Skeletal muscle tissue (tissue), 4 donors: ENCODE results near the gene AGPAT2. TPM values are rescaled to one million over a fixed set of nuclear protein-coding genes. Genes with fewer than 3 reads are reported as not detected.
"Not testable (repeated sequence)": the region's sequence is repeated elsewhere in the genome, so short reads cannot be mapped to it uniquely, and the experiment has no call there.

Source experiments
- H3K27ac ChIP-seq: one replicate; pipeline ENCODE4 v1.7.0; 2013; ENCODE audit warnings: mild to moderate bottlenecking, low read depth, low read length, inconsistent platforms
- H3K27me3 ChIP-seq, 3 donors: one replicate each; pipeline ENCODE4 v1.7.0; 2013; ENCODE audit warnings: low read length in 3 of 3; ENCODE audit not compliant: control insufficient read depth in 3 of 3, insufficient read depth in 3 of 3
- H3K36me3 ChIP-seq, 3 donors: one replicate each; pipeline ENCODE4 v1.7.0; 2013; ENCODE audit warnings: low read length in 3 of 3; ENCODE audit not compliant: control insufficient read depth in 3 of 3, insufficient read depth in 3 of 3
- H3K4me1 ChIP-seq, 3 donors: one replicate each; pipeline ENCODE4 v1.7.0; 2013; ENCODE audit warnings: low read length in 3 of 3, mild to moderate bottlenecking in 3 of 3; ENCODE audit not compliant: control insufficient read depth in 3 of 3, insufficient read depth in 3 of 3
- H3K4me3 ChIP-seq, 3 donors: one replicate each; pipeline ENCODE4 v1.7.0; 2013; ENCODE audit warnings: low read length in 3 of 3
- H3K9ac ChIP-seq, 3 donors: one replicate each; pipeline ENCODE4 v1.7.0; 2013; ENCODE audit warnings: low read length in 3 of 3, mild to moderate bottlenecking in 3 of 3, moderate library complexity in 2 of 3, low read depth in 1 of 3
- H3K9me3 ChIP-seq, 3 donors: one replicate each; pipeline ENCODE4 v1.7.0; 2013; ENCODE audit warnings: low read length in 3 of 3; ENCODE audit not compliant: control insufficient read depth in 3 of 3
- total RNA-seq: library from RNA; depleted of rRNA; stranded (reverse); fragments of >200 nt; gene quantifications from one replicate; pipeline ENCODE4 v1.2.3, GENCODE V29; 2014
- donor health status: Osteomylitis.

The AGPAT2 gene
- total RNA-seq, 1 donor from 2014 or later: 27.1 TPM

DNA sequence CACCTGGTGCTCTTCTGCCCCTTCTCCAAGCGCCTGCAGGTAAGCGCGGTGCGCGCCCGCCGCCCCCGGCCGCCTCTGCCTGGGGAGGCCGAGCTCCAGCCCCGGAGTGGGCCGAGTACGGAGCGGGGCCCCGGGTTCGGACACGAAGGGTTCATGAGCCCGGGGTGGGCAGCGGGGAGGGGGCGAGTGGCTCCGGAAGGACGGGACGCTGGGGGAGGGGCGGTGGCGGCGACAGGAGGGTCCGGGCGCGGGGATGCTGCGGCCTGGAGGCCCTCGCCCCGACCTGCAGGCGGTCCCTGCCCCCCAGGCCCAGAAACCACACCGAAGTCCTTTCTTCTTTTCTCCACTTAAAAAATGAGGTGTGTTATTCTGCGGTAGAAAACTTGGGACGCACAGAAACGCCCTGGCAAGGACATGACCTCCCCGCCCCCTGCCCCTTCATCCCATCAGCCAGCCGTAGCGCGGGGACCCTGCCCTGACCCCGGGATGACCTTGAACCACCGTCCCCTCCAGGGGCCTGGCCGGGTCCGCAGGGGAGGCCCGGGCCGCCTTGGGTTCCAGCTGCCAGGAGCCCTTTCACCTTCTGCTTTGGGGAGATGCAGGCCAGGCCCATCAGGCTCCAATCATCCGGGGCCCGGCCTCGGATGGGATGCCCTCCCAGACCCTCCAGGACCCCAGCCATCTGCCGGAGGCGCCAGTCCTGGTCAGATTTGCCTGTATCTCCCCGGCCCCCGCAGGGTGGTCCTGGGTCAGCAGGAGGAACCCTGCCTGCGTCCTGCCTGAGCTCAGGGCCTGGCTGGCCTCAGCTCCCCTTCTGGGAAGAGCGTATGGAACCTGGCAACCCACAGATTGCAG, 25.7 kb upstream of the AGPAT2 start:
- peaks cover 41 to 43% (median 41%) of the 10 kb centered on the region in 3 donors for H3K27me3 ChIP-seq
- H3K4me3 ChIP-seq: peak overlapping the region in 2 of 3 donors; percentile 13 to 14
- peaks cover 9 to 27% (median 23%) of the 10 kb centered on the region in 3 donors for H3K4me1 ChIP-seq
- no peaks in the 10 kb centered on the region for H3K9me3 ChIP-seq
- H3K27ac ChIP-seq: no peak overlapping the region
- peak overlapping the region in 1 of 3 donors; percentile 25 for H3K9ac ChIP-seq
- H3K36me3 ChIP-seq: no peaks in the 10 kb centered on the region

DNA sequence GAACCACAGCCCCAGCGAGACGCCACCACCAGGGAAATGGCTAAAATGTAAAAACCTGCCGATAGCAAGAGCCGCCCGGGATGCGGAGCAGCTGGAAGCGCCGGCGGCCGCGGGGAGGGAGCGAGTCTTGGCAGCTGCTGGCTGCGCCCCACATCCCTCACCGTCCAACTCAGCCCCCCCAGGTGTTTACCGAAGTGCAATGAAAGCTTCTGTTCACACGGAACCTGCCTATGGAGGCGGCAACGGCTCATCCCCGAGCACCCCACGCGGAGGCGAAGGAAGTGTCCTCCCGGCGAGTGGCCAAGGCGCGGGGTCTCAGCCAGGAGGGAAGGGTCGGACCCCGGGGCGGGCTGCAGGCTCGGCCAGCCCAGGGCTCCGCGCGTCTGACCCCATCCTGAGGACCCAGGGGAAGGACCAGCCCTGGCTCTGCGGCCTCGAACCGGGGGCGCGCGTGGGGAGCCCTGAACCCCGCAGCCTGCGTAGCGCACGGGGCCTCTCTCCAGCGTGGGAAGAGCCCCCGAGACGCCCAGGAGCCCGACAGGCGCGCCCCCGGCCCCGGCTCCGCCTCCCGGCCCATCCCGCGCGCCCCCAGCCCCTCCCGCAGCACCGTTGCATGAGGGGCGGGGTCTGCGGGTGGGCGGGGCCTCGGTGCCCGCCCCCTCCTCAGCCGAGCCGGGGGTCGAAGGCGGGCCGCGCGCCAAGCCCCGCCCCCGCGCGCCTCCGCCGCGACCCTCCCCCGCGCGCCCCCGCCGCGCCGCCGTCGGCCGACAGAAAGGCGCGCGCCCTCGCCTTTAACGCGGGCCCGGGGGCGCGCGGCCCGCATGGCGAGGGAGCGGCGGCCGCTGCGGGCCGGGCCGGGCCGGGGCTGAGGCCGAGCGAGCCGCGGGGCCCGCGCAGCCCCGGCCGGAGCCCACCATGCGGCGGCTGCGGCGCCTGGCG, 24.8 kb upstream of the AGPAT2 start, which contains the start of gene DIPK1B:
Gene DIPK1B (plus strand): TSS at position 822 of the 939 bp plus-strand sequence. CDS start 94 bp downstream, at position 916.
- Histone ChIP-seq H3K36me3 (no peaks in the 10 kb centered on the region), H3K4me1 (peaks cover 9 to 27% (median 23%) of the 10 kb centered on the region in 3 donors), H3K4me3 (peak within 1 kb of the TSS in 2 of 3 donors; percentile 13 to 14), H3K9ac (peak within 1 kb of the TSS in 1 of 3 donors; percentile 25), H3K9me3 (no peaks in the 10 kb centered on the region), H3K27me3 (peaks cover 41 to 44% (median 43%) of the 10 kb centered on the region in 3 donors), H3K27ac (no peak within 1 kb of the TSS)

DNA sequence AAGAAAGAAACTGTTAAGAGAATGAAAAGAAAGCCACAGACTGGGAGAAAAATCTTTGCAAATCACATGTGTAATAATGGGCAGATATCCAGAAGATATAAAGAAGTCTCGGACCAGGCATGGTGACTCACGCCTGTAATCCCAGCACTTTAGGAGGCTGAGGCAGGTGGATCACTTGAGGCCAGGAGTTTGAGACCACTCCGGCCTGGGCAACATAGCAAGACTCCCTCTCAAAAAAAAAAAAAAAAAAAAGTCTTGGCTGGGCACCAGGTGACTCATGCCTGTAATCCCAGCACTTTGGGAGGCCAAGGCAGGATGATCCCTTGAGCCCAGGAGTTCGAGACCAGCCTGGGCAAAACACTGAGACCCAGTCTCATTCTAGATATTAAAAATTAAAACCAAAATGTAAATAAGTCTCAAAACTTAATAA, 24.0 kb upstream of the AGPAT2 start:
- not testable (repeated sequence) for H3K9ac ChIP-seq, H3K9me3 ChIP-seq, H3K4me3 ChIP-seq, H3K36me3 ChIP-seq, H3K27ac ChIP-seq
- H3K4me1 ChIP-seq: peaks cover 9 to 27% (median 23%) of the 10 kb centered on the region in 3 donors
- peaks cover 38 to 45% (median 44%) of the 10 kb centered on the region in 3 donors for H3K27me3 ChIP-seq

DNA sequence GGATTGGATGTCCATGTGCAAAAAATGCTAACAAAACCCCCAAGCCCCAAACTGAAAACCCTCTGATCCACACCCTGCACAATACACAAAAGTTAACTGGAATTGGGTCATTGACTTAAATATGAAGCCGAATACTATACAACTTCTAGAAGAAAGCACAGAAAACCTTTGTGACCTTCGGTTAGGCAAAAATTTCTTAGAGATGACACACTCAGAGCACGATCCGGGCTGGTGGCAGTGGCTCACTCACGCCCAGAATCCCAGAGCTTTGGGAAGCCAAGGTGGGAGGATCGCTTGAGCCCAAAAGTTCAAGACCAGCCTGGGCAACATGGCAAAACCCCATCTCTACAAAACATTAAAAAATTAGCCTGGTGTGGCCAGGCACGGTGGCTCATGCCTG, 23.3 kb upstream of the AGPAT2 start:
- Histone ChIP-seq H3K27me3 (peaks cover 34 to 41% (median 40%) of the 10 kb centered on the region in 3 donors), H3K9me3 (no peaks in the 10 kb centered on the region), H3K4me1 (peaks cover 9 to 24% (median 23%) of the 10 kb centered on the region in 3 donors), H3K27ac (no peak overlapping the region), H3K9ac (no peak overlapping the region), H3K4me3 (no peak overlapping the region), H3K36me3 (no peaks in the 10 kb centered on the region)

DNA sequence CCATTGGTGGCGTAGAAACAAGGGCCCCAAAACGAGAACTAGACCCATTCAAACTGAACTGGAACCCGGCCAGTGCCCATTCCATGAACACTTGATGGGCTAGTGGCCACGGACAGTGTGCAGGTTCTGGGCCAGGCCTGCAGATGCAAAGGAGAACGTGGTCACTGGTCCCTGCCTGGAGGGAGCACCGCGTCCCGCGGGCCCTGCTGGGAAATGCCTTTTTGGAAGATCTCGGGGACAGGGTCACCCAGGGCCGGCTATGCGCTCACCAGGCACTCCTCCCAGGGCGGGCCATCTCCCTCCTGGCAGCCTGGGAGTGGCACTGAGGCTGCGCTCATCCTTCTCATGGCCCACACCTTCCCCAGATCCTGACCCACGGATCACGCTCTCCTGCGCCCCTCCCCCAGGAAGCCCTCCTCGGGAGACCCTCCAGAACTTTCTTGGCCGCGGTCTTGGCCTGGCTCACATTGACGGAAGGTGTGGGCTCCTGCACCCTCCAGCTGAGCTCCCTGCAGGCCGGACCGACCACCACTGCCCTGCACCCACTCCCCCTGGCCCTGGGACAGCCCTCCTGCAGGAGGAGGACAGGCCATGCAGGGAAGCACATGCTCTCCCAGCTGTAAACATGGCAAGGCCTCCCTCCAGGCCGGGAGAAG, 22.3 kb upstream of the AGPAT2 start:
- Histone ChIP-seq H3K4me1 (peaks cover 5 to 18% (median 16%) of the 10 kb centered on the region in 3 donors), H3K4me3 (no peak overlapping the region), H3K27me3 (peaks cover 27 to 38% (median 36%) of the 10 kb centered on the region in 3 donors), H3K9ac (no peak overlapping the region), H3K9me3 (no peaks in the 10 kb centered on the region), H3K27ac (no peak overlapping the region), H3K36me3 (no peaks in the 10 kb centered on the region)

DNA sequence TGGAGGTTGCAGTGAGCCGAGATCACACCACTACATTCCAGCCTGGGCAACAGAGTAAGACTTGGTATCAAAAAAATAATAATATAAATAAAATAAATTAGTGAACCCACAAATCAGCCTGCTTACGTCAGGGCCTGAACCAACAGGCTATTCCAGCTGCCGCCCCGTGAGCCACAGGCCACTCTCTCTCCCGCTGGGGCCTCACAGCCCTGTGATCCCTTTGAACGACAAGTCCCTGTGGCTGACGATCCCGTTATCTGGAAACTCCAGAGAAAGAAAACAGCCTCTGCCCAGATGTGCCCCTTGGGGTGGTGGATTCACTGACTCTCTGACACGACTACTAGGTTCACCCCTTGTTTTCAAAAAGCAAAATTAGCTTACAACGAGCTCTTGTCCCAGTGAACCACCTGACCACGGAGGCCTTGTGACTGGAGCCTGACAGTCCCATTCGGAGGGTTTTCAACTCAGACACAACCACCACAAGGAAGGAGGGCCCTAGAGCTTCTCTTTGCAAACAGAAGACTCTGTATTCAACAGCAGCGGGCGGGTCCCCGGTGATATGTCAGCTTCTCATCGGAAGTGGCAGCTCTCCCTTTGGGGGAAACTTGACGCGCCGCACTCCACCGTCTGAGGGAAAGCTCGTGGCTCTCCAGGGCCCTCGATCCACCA, 20.7 kb upstream of the AGPAT2 start:
- Histone ChIP-seq H3K4me1 (peaks cover 4 to 6% (median 5%) of the 10 kb centered on the region in 3 donors), H3K36me3 (no peaks in the 10 kb centered on the region), H3K27ac (no peak overlapping the region), H3K9me3 (no peaks in the 10 kb centered on the region), H3K4me3 (no peak overlapping the region), H3K9ac (no peak overlapping the region), H3K27me3 (peaks cover 13 to 22% (median 20%) of the 10 kb centered on the region in 3 donors)

DNA sequence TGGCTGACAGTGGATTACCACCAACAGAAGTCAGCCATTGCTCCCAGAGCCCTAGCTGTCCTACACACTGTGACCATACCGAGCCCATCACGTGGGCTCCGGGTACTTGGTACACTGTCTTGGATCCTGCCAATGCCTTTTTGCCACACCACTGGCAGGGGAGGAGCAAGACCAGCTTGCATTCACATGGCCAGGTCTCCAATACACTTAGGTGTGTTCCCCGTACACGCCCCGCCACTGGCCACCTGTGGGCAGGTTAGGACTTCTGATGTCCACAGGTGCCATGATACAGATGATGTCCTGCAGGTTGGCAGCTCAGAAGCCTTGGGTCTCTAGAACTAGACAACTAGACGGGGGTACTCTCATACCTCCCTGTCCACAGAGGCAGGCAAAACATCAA, 19.8 kb upstream of the AGPAT2 start:
- Histone ChIP-seq H3K27me3 (peaks cover 9 to 21% (median 18%) of the 10 kb centered on the region in 3 donors), H3K9me3 (no peaks in the 10 kb centered on the region), H3K27ac (no peak overlapping the region), H3K9ac (no peak overlapping the region), H3K4me1 (peaks cover 4 to 5% (median 5%) of the 10 kb centered on the region in 3 donors), H3K36me3 (no peaks in the 10 kb centered on the region), H3K4me3 (no peak overlapping the region)

DNA sequence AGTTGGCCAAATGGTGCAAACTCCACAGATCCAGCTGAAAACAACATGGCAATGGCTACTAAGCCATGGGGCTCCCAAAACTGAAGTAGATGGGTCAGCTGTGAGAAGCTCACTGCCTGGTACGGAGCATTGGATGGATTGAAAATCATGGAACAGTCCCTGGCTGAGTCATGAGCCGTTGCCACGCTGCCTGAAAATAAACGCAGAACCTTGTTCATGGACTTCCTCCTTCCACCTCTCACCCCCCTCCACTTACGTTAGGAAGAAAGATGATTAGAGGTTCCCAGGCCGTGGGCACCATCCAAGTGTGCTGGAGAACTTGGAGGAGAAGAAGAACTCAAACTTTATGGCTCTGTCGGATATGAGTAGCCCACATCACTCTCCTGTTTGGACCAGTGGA, 18.3 kb upstream of the AGPAT2 start:
- Histone ChIP-seq H3K4me1 (peaks cover 0 to 3% (median 0%) of the 10 kb centered on the region in 3 donors), H3K27me3 (peaks cover 16 to 25% (median 22%) of the 10 kb centered on the region in 3 donors), H3K36me3 (no peaks in the 10 kb centered on the region), H3K27ac (no peak overlapping the region), H3K9me3 (no peaks in the 10 kb centered on the region), H3K9ac (no peak overlapping the region), H3K4me3 (no peak overlapping the region)

DNA sequence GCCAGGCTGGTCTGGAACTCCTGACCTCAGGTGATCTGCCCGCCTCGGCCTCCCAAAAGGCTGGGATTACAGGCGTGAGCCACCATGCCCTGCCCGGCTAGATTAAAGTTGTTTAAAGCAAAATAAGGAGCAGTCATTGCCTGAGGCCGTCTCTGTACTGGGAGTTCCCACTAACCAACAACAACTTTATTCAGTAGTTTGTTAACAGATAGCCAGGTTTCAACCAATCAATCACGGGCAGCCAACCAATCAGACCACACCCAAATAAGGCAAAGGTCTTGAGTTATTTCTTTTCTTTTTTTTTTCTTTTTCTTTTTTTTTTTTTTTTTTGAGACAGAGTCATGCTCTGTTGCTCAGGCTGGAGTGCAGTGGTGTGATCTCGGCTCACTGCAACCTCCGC, 17.5 kb upstream of the AGPAT2 start:
- not testable (repeated sequence) for H3K9ac ChIP-seq, H3K9me3 ChIP-seq, H3K36me3 ChIP-seq, H3K4me1 ChIP-seq, H3K27ac ChIP-seq, H3K4me3 ChIP-seq
- peaks cover 18 to 28% (median 26%) of the 10 kb centered on the region in 3 donors for H3K27me3 ChIP-seq
